IMR-90 (cell line): ENCODE results near the gene AGXT.

ENCODE experiments used
- CEBPB ChIP-seq: IDR thresholded peaks from 2 replicates; pipeline ENCODE4 v1.6.1; 2012; ENCODE audit warnings: low read depth, low read length, improper control_type of control experiment
- CHD1 ChIP-seq: IDR thresholded peaks from 2 replicates; pipeline ENCODE4 v1.6.1; 2012; ENCODE audit warnings: low read depth, low read length, improper control_type of control experiment
- FOS ChIP-seq: fragments of 150-350 bp; IDR thresholded peaks from 2 replicates; pipeline ENCODE4 v1.6.1; 2016; ENCODE audit warnings: low read depth, low read length
- MAFK ChIP-seq: IDR thresholded peaks from 2 replicates; pipeline ENCODE4 v1.6.1; 2012; ENCODE audit warnings: low read depth, low read length, improper control_type of control experiment
- MAZ ChIP-seq: IDR thresholded peaks from 2 replicates; pipeline ENCODE4 v1.6.1; 2012; ENCODE audit warnings: low read depth, mild to moderate bottlenecking, low read length, improper control_type of control experiment, moderate library complexity, borderline replicate concordance
- POLR2A ChIP-seq: IDR thresholded peaks from 2 replicates; pipeline ENCODE4 v1.6.1; 2012; ENCODE audit warnings: mild to moderate bottlenecking, low read depth, low read length
- RAD21 ChIP-seq: IDR thresholded peaks from 2 replicates; pipeline ENCODE4 v1.6.1; 2012; ENCODE audit warnings: low read length, improper control_type of control experiment
- RFX5 ChIP-seq: IDR thresholded peaks from 2 replicates; pipeline ENCODE4 v1.8.0; 2012; ENCODE audit warnings: low read depth, mild to moderate bottlenecking, low read length, moderate library complexity
- TF ChIP-seq, protein P1 (sequence below): conservative IDR thresholded peaks from 2 replicates; pipeline ENCODE4 v1.5.1; 2012; ENCODE audit warnings: mild to moderate bottlenecking, low read depth, low read length, improper control_type of control experiment
- TF ChIP-seq, protein P2 (sequence below): fragments of 150-350 bp; IDR thresholded peaks from 2 replicates; pipeline ENCODE4 v1.6.1; 2016; ENCODE audit warnings: low read depth, mild to moderate bottlenecking, low read length, moderate library complexity, borderline replicate concordance
- TF ChIP-seq, protein P3 (sequence below): fragments of 150-350 bp; IDR thresholded peaks from 2 replicates; pipeline ENCODE4 v1.6.1; 2017; ENCODE audit warnings: mild to moderate bottlenecking, antibody characterized with exemption, low read length, low read depth

DNA sequence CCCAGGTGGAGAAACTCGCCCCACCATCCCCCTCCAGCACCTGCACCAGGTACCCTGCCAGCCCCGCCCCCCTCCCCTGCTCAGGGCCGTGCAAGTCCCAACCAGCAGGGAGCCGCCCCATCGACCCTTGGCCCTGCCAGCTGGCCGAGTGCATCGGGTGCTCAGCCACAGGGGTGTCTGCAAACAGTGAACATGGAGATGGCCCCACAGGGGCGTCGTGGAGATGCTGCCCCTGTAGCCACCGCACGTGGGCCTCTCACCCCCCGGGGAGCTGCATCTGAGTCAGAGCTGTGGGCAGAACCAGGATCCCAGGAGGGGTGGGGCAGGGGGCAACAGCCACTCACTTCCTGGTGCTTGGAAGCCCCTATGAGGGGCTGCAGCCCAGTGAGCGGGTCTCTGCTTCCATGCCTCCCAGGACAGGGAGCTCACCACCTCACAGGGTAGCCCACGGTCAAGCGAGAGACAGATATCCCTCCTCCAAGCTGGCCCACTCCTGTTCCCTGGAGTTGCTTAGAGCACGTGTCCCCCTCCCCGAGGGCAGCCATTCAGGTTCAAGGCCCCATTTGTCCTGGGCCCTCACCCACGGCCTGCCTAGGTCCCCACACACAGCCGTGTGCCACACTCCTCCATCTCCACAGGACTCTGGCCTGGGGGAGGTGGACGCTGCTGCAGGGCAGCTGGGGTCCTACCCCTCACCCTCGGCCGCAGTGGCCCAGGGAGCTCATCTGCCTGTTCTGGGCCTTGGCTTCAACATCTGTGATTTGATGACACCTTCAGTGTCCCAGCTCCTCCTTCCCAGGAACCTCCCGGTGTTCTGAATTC, 28.5 kb downstream of the AGXT start:
- TF ChIP-seq, protein P1, sequence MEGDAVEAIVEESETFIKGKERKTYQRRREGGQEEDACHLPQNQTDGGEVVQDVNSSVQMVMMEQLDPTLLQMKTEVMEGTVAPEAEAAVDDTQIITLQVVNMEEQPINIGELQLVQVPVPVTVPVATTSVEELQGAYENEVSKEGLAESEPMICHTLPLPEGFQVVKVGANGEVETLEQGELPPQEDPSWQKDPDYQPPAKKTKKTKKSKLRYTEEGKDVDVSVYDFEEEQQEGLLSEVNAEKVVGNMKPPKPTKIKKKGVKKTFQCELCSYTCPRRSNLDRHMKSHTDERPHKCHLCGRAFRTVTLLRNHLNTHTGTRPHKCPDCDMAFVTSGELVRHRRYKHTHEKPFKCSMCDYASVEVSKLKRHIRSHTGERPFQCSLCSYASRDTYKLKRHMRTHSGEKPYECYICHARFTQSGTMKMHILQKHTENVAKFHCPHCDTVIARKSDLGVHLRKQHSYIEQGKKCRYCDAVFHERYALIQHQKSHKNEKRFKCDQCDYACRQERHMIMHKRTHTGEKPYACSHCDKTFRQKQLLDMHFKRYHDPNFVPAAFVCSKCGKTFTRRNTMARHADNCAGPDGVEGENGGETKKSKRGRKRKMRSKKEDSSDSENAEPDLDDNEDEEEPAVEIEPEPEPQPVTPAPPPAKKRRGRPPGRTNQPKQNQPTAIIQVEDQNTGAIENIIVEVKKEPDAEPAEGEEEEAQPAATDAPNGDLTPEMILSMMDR = no peak
- TF ChIP-seq FOS = no peak
- TF ChIP-seq, protein P2, sequence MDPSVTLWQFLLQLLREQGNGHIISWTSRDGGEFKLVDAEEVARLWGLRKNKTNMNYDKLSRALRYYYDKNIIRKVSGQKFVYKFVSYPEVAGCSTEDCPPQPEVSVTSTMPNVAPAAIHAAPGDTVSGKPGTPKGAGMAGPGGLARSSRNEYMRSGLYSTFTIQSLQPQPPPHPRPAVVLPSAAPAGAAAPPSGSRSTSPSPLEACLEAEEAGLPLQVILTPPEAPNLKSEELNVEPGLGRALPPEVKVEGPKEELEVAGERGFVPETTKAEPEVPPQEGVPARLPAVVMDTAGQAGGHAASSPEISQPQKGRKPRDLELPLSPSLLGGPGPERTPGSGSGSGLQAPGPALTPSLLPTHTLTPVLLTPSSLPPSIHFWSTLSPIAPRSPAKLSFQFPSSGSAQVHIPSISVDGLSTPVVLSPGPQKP = no peak
- TF ChIP-seq MAZ = no peak
- no peak for TF ChIP-seq POLR2A
- TF ChIP-seq CHD1 = no peak
- no peak for TF ChIP-seq CEBPB
- TF ChIP-seq RAD21 = no peak
- no peak for TF ChIP-seq RFX5
- TF ChIP-seq, protein P3, sequence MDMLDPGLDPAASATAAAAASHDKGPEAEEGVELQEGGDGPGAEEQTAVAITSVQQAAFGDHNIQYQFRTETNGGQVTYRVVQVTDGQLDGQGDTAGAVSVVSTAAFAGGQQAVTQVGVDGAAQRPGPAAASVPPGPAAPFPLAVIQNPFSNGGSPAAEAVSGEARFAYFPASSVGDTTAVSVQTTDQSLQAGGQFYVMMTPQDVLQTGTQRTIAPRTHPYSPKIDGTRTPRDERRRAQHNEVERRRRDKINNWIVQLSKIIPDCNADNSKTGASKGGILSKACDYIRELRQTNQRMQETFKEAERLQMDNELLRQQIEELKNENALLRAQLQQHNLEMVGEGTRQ = no peak
- TF ChIP-seq MAFK = no peak
